ENCODE data around the gene ZRANB3. TPM values are rescaled to one million over a fixed set of nuclear protein-coding genes. Genes with fewer than 3 reads are reported as not detected.

ZRANB3 gene
- total and polyA plus RNA-seq, 8 donors, result 0.87 to 16.3 (median 2.6) TPM

- TF ChIP-seq POLR2A (IDR thresholded peaks at IDR 0.05) (no peak), CTCF (IDR thresholded peaks at IDR 0.05) (no peak), EP300 (IDR thresholded peaks at IDR 0.05) (no peak), POLR2AphosphoS5 (IDR thresholded peaks at IDR 0.05) (no peak)
- no peak overlapping the region for H3K4me3 ChIP-seq
- no peaks in the 10 kb centered on the region for H3K27me3 ChIP-seq
- H3K4me1 ChIP-seq, result no peaks in the 10 kb centered on the region
- H3K36me3 ChIP-seq, result peaks cover 42 to 100% (median 97%) of the 10 kb centered on the region in 4 donors
- H3K27ac ChIP-seq, result no peak overlapping the region
- H3K9me3 ChIP-seq, result no peaks in the 10 kb centered on the region
- intact Hi-C loops (cut with DNase I; ENCODE audit: low total_unique reads), result no loop called here
- 83 to 94% (median 90%) methylated on average over 11 of the region's 11 CpGs for WGBS, 5 donors
- no peak for DNase-seq
Measured at GRCh38 chr2:135168204-135168856, 362.7 kb downstream of the ZRANB3 start.

- intact Hi-C loops (cut with DNase I; ENCODE audit: low total_unique reads), result no loop called here
- TF ChIP-seq POLR2A (IDR thresholded peaks at IDR 0.05) (no peak), POLR2AphosphoS5 (IDR thresholded peaks at IDR 0.05) (no peak), EP300 (IDR thresholded peaks at IDR 0.05) (no peak)
- no peaks in the 10 kb centered on the region for H3K27me3 ChIP-seq
- no peaks in the 10 kb centered on the region for H3K9me3 ChIP-seq
- peaks cover 0 to 8% (median 0%) of the 10 kb centered on the region in 4 donors for H3K4me1 ChIP-seq
- peaks cover 42 to 100% (median 99%) of the 10 kb centered on the region in 4 donors for H3K36me3 ChIP-seq
- WGBS, 5 donors, result 75 to 94% (median 88%) methylated on average over 1 of the region's 1 CpG
- no peak overlapping the region for H3K27ac ChIP-seq
- DNase-seq, result no peak
- no peak overlapping the region for H3K4me3 ChIP-seq
Measured at GRCh38 chr2:135167273-135167672, 363.7 kb downstream of the ZRANB3 start.

- 65 to 89% (median 76%) methylated on average over 3 of the region's 3 CpGs for WGBS, 5 donors
- intact Hi-C loops (cut with DNase I; ENCODE audit: low total_unique reads), result loop anchor here (5.0 kb wide), 1 partner anchor 598 kb away; no protein-coding TSS in a partner anchor
- Histone ChIP-seq H3K4me3 (no peak overlapping the region), H3K4me1 (peaks cover 0 to 13% (median 0%) of the 10 kb centered on the region in 4 donors), H3K9me3 (no peaks in the 10 kb centered on the region), H3K27me3 (no peaks in the 10 kb centered on the region), H3K27ac (no peak overlapping the region), H3K36me3 (peaks cover 33 to 90% (median 82%) of the 10 kb centered on the region in 4 donors)
- no peak for TF ChIP-seq POLR2AphosphoS5 (IDR thresholded peaks at IDR 0.05)
- no peak for TF ChIP-seq EP300 (IDR thresholded peaks at IDR 0.05)
- TF ChIP-seq CTCF (IDR thresholded peaks at IDR 0.05), result no peak
- no peak for TF ChIP-seq POLR2A (IDR thresholded peaks at IDR 0.05)
- no peak for DNase-seq
Measured at GRCh38 chr2:135164431-135164830, 366.6 kb downstream of the ZRANB3 start.

GRCh38 chr2:135163901-135164300 is 367.1 kb downstream of the ZRANB3 start:
- no peak for DNase-seq
- intact Hi-C loops (cut with DNase I; ENCODE audit: low total_unique reads), result loop anchor here (5.0 kb wide), 1 partner anchor 598 kb away; no protein-coding TSS in a partner anchor
- Histone ChIP-seq H3K27me3 (no peaks in the 10 kb centered on the region), H3K27ac (no peak overlapping the region), H3K36me3 (peaks cover 32 to 90% (median 82%) of the 10 kb centered on the region in 4 donors), H3K4me3 (no peak overlapping the region), H3K4me1 (peaks cover 0 to 13% (median 0%) of the 10 kb centered on the region in 4 donors), H3K9me3 (no peaks in the 10 kb centered on the region)
- TF ChIP-seq CTCF (IDR thresholded peaks at IDR 0.05) (no peak), POLR2A (IDR thresholded peaks at IDR 0.05) (no peak), EP300 (IDR thresholded peaks at IDR 0.05) (no peak), POLR2AphosphoS5 (IDR thresholded peaks at IDR 0.05) (no peak)
- 86 to 95% (median 88%) methylated on average over 5 of the region's 5 CpGs for WGBS, 5 donors

- H3K27ac ChIP-seq, result no peak overlapping the region
- WGBS, 5 donors, result 55 to 83% (median 79%) methylated on average over 2 of the region's 2 CpGs
- no peaks in the 10 kb centered on the region for H3K27me3 ChIP-seq
- no peak overlapping the region for H3K4me3 ChIP-seq
- H3K4me1 ChIP-seq, result peaks cover 0 to 13% (median 0%) of the 10 kb centered on the region in 4 donors
- peaks cover 26 to 90% (median 81%) of the 10 kb centered on the region in 4 donors for H3K36me3 ChIP-seq
- TF ChIP-seq EP300 (IDR thresholded peaks at IDR 0.05) (no peak), POLR2A (IDR thresholded peaks at IDR 0.05) (no peak), POLR2AphosphoS5 (IDR thresholded peaks at IDR 0.05) (no peak), CTCF (IDR thresholded peaks at IDR 0.05) (no peak)
- DNase-seq, result no peak
- intact Hi-C loops (cut with DNase I; ENCODE audit: low total_unique reads), result loop anchor here (5.0 kb wide), 1 partner anchor 599 kb away; no protein-coding TSS in a partner anchor
- no peaks in the 10 kb centered on the region for H3K9me3 ChIP-seq
Measured at GRCh38 chr2:135163306-135163705, 367.7 kb downstream of the ZRANB3 start.
